ENCODE measurements around the gene BIVM. TPM values are rescaled to one million over a fixed set of nuclear protein-coding genes. Genes with fewer than 3 reads are reported as not detected.

Gene BIVM
- total RNA-seq, 1 donor from 2014 or later: 13.6 TPM

DNA sequence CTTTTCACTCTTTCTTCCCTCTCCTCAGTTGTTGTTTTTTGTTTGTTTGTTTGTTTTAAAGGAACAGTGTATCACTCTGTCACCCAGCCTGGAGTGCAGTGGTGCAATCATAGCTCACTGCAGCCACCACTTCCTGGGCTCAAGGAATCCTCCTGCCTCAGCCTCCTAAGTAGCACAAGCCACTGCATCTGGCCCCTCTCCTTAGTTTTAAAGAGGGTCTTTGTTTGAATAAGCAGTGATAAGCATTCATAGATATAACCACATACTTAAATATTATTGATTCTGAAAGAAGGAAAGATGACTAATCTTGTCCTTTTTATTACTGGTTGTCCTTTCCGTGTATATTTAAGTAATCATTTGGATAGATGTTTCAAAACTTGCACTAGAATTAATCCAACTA lies 73.6 kb downstream of the BIVM start:
- Mint-ChIP-seq H3K36me3 (peaks cover 29% of the 10 kb centered on the region), H3K9me3 (no peaks in the 10 kb centered on the region), H3K4me3 (no peak overlapping the region), H3K4me1 (peaks cover 23% of the 10 kb centered on the region), H3K27ac (no peak overlapping the region), H3K27me3 (ENCODE audit: insufficient read depth, low read depth) (no peaks in the 10 kb centered on the region)
- H3K36me3 ChIP-seq: peaks cover 5% of the 10 kb centered on the region
- no peaks in the 10 kb centered on the region for H3K9me3 ChIP-seq (ENCODE audit: low read depth)
- no peak for DNase-seq (ENCODE audit: low spot score)
- H4K20me1 ChIP-seq (ENCODE audit: low read depth): no peaks in the 10 kb centered on the region
- H3F3A ChIP-seq (ENCODE audit: low read depth): peaks cover 7% of the 10 kb centered on the region
- no peaks in the 10 kb centered on the region for H3K79me2 ChIP-seq (ENCODE audit: low read depth)
- no peak overlapping the region for H2AFZ ChIP-seq (replicated peaks)
- H3K4me1 ChIP-seq: peaks cover 9% of the 10 kb centered on the region
- no peak for TF ChIP-seq EZH2phosphoT487 (IDR thresholded peaks at IDR 0.05)
- TF ChIP-seq EZH2 (IDR thresholded peaks at IDR 0.05): no peak
- TF ChIP-seq, protein P1, sequence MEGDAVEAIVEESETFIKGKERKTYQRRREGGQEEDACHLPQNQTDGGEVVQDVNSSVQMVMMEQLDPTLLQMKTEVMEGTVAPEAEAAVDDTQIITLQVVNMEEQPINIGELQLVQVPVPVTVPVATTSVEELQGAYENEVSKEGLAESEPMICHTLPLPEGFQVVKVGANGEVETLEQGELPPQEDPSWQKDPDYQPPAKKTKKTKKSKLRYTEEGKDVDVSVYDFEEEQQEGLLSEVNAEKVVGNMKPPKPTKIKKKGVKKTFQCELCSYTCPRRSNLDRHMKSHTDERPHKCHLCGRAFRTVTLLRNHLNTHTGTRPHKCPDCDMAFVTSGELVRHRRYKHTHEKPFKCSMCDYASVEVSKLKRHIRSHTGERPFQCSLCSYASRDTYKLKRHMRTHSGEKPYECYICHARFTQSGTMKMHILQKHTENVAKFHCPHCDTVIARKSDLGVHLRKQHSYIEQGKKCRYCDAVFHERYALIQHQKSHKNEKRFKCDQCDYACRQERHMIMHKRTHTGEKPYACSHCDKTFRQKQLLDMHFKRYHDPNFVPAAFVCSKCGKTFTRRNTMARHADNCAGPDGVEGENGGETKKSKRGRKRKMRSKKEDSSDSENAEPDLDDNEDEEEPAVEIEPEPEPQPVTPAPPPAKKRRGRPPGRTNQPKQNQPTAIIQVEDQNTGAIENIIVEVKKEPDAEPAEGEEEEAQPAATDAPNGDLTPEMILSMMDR (IDR thresholded peaks at IDR 0.05): no peak
- H3K4me3 ChIP-seq: no peak overlapping the region
- no peak overlapping the region for H3K4me2 ChIP-seq
- H3K27me3 ChIP-seq: no peaks in the 10 kb centered on the region
- H3K27ac ChIP-seq: no peak overlapping the region
- no peak overlapping the region for H3K9ac ChIP-seq

DNA sequence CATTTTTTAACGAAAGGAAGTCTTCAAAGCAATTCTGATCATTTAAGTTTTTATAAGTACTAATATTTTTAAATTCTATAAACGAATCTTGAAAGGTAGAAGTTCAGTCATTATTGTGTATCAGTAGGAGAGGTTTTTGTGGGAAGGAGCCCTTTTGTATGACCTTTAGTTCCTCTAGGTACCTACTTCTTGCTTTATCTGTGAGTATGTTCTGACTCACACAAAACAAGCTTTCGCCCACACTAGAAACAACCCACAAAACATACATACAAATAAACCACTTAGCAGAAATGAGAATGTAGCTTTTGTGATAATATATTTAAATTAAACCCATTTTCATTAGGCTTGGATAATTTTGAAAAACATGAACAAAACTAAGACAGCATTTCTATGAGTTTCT lies 74.7 kb downstream of the BIVM start:
- Mint-ChIP-seq H3K4me3 (no peak overlapping the region), H3K27me3 (ENCODE audit: insufficient read depth, low read depth) (no peaks in the 10 kb centered on the region), H3K4me1 (peaks cover 27% of the 10 kb centered on the region), H3K27ac (no peak overlapping the region), H3K36me3 (peaks cover 28% of the 10 kb centered on the region), H3K9me3 (no peaks in the 10 kb centered on the region)
- peaks cover 17% of the 10 kb centered on the region for H3K4me1 ChIP-seq
- DNase-seq (ENCODE audit: low spot score): no peak
- H4K20me1 ChIP-seq (ENCODE audit: low read depth): no peaks in the 10 kb centered on the region
- H3F3A ChIP-seq (ENCODE audit: low read depth): peaks cover 13% of the 10 kb centered on the region
- TF ChIP-seq EZH2phosphoT487 (IDR thresholded peaks at IDR 0.05) (no peak), EZH2 (IDR thresholded peaks at IDR 0.05) (no peak)
- TF ChIP-seq, protein P1 (IDR thresholded peaks at IDR 0.05): no peak
- no peaks in the 10 kb centered on the region for H3K9me3 ChIP-seq (ENCODE audit: low read depth)
- H3K4me2 ChIP-seq: no peak overlapping the region
- H2AFZ ChIP-seq (replicated peaks): no peak overlapping the region
- no peaks in the 10 kb centered on the region for H3K27me3 ChIP-seq
- H3K4me3 ChIP-seq: no peak overlapping the region
- H3K36me3 ChIP-seq: peaks cover 5% of the 10 kb centered on the region
- no peaks in the 10 kb centered on the region for H3K79me2 ChIP-seq (ENCODE audit: low read depth)
- H3K9ac ChIP-seq: no peak overlapping the region
- no peak overlapping the region for H3K27ac ChIP-seq

DNA sequence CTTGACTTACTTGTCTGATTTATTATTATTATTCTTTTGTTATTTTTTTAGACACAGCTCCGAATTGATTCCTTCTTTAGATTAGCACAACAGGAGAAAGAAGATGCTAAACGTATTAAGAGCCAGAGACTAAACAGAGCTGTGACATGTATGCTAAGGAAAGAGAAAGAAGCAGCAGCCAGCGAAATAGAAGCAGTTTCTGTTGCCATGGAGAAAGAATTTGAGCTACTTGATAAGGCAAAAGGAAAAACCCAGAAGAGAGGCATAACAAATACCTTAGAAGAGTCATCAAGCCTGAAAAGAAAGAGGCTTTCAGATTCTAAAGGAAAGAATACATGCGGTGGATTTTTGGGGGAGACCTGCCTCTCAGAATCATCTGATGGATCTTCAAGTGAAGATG lies 76.3 kb downstream of the BIVM start:
- no peak for DNase-seq (ENCODE audit: low spot score)
- no peak overlapping the region for H3K4me3 ChIP-seq
- H3K9me3 ChIP-seq (ENCODE audit: low read depth): no peaks in the 10 kb centered on the region
- Mint-ChIP-seq H3K27me3 (ENCODE audit: insufficient read depth, low read depth) (no peaks in the 10 kb centered on the region), H3K4me1 (peaks cover 27% of the 10 kb centered on the region), H3K9me3 (no peaks in the 10 kb centered on the region), H3K27ac (peak overlapping the region; percentile 11), H3K4me3 (no peak overlapping the region), H3K36me3 (peaks cover 28% of the 10 kb centered on the region)
- H3K79me2 ChIP-seq (ENCODE audit: low read depth): no peaks in the 10 kb centered on the region
- H3K4me2 ChIP-seq: no peak overlapping the region
- TF ChIP-seq EZH2phosphoT487 (IDR thresholded peaks at IDR 0.05) (no peak), EZH2 (IDR thresholded peaks at IDR 0.05) (no peak)
- TF ChIP-seq, protein P1 (IDR thresholded peaks at IDR 0.05): no peak
- no peak overlapping the region for H2AFZ ChIP-seq (replicated peaks)
- no peak overlapping the region for H3K9ac ChIP-seq
- H3K4me1 ChIP-seq: peaks cover 18% of the 10 kb centered on the region
- no peak overlapping the region for H3K27ac ChIP-seq
- H3K27me3 ChIP-seq: no peaks in the 10 kb centered on the region
- H3F3A ChIP-seq (ENCODE audit: low read depth): peaks cover 14% of the 10 kb centered on the region
- H4K20me1 ChIP-seq (ENCODE audit: low read depth): no peaks in the 10 kb centered on the region
- H3K36me3 ChIP-seq: peaks cover 5% of the 10 kb centered on the region

Measured in neural progenitor cell (in vitro differentiated cells).